ENCODE measurements around the gene NCKAP5. TPM values are rescaled to one million over a fixed set of nuclear protein-coding genes. Genes with fewer than 3 reads are reported as not detected.
A peak's percentile ranks its signal among the peaks of the same experiment; 100 is the strongest.

Gene NCKAP5
- total and polyA plus RNA-seq, 2 of the 13 experiments (the other 11 are each of a cell fraction or from before 2014, with no cell fraction given), result 0.01 TPM; not detected in 1

DNA sequence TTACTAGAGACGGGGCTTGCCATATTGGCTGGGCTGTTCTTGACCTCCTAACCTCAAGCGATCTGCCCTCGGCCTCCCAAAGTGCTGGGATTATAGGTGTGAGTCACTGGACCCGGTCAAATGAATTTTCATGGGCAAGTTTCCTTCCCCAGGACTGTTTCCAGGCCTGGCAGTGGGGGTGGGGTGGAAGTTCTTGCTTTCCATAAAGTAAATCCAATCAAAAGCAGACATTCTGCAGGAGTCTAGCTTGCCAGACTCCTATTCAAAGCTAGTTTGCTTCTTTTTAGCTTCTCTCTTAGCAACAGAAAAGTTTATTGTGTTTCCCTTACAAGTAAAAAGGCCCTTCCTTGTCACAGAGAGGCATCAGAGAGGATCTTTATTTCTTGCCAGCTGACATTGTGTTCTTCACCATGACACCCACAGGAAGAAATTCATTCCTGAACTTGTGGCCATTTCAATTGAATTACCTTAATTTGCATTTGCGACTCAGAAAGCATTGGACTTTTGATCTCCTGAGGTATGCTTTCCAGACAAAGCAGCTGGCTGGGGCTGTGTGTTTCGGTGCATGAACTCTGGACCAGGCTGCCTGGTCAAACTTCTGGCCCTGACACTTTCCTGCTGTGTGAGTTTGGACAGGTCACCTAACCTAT is 936.1 kb downstream of the NCKAP5 start (continued):
- TF ChIP-seq, protein P1, sequence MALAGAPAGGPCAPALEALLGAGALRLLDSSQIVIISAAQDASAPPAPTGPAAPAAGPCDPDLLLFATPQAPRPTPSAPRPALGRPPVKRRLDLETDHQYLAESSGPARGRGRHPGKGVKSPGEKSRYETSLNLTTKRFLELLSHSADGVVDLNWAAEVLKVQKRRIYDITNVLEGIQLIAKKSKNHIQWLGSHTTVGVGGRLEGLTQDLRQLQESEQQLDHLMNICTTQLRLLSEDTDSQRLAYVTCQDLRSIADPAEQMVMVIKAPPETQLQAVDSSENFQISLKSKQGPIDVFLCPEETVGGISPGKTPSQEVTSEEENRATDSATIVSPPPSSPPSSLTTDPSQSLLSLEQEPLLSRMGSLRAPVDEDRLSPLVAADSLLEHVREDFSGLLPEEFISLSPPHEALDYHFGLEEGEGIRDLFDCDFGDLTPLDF (CRISPR knock-in tag; IDR thresholded peaks at IDR 0.05), result no peak
- TF ChIP-seq, protein P2, sequence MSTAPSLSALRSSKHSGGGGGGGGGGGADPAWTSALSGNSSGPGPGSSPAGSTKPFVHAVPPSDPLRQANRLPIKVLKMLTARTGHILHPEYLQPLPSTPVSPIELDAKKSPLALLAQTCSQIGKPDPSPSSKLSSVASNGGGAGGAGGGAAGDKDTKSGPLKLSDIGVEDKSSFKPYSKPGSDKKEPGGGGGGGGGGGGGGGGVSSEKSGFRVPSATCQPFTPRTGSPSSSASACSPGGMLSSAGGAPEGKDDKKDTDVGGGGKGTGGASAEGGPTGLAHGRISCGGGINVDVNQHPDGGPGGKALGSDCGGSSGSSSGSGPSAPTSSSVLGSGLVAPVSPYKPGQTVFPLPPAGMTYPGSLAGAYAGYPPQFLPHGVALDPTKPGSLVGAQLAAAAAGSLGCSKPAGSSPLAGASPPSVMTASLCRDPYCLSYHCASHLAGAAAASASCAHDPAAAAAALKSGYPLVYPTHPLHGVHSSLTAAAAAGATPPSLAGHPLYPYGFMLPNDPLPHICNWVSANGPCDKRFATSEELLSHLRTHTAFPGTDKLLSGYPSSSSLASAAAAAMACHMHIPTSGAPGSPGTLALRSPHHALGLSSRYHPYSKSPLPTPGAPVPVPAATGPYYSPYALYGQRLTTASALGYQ (CRISPR knock-in tag; IDR thresholded peaks at IDR 0.05), result no peak
- TF ChIP-seq, protein P3, sequence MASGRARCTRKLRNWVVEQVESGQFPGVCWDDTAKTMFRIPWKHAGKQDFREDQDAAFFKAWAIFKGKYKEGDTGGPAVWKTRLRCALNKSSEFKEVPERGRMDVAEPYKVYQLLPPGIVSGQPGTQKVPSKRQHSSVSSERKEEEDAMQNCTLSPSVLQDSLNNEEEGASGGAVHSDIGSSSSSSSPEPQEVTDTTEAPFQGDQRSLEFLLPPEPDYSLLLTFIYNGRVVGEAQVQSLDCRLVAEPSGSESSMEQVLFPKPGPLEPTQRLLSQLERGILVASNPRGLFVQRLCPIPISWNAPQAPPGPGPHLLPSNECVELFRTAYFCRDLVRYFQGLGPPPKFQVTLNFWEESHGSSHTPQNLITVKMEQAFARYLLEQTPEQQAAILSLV (CRISPR knock-in tag; IDR thresholded peaks at IDR 0.05; ENCODE audit: borderline replicate concordance), result no peak
- TF ChIP-seq HIVEP1 (CRISPR knock-in tag; IDR thresholded peaks at IDR 0.05) (no peak), MEIS1 (CRISPR knock-in tag; IDR thresholded peaks at IDR 0.05; ENCODE audit: borderline replicate concordance) (no peak; the same call in 1 of the 2 replicates), MATR3 (CRISPR knock-in tag; IDR thresholded peaks at IDR 0.05) (no peak), ZNF749 (CRISPR knock-in tag; IDR thresholded peaks at IDR 0.05; ENCODE audit: borderline replicate concordance) (no peak), SP140L (CRISPR knock-in tag; IDR thresholded peaks at IDR 0.05; ENCODE audit: borderline replicate concordance) (no peak), ZSCAN29 (CRISPR knock-in tag; conservative IDR thresholded peaks at IDR 0.05) (no peak), ZNF124 (CRISPR knock-in tag; IDR thresholded peaks at IDR 0.05) (no peak), HNRNPH1 (optimal IDR thresholded peaks at IDR 0.05; ENCODE audit: low read depth, low read length) (no peak), MIER3 (CRISPR knock-in tag; IDR thresholded peaks at IDR 0.05; ENCODE audit: borderline replicate concordance) (no peak)
- TF ChIP-seq, protein P4, sequence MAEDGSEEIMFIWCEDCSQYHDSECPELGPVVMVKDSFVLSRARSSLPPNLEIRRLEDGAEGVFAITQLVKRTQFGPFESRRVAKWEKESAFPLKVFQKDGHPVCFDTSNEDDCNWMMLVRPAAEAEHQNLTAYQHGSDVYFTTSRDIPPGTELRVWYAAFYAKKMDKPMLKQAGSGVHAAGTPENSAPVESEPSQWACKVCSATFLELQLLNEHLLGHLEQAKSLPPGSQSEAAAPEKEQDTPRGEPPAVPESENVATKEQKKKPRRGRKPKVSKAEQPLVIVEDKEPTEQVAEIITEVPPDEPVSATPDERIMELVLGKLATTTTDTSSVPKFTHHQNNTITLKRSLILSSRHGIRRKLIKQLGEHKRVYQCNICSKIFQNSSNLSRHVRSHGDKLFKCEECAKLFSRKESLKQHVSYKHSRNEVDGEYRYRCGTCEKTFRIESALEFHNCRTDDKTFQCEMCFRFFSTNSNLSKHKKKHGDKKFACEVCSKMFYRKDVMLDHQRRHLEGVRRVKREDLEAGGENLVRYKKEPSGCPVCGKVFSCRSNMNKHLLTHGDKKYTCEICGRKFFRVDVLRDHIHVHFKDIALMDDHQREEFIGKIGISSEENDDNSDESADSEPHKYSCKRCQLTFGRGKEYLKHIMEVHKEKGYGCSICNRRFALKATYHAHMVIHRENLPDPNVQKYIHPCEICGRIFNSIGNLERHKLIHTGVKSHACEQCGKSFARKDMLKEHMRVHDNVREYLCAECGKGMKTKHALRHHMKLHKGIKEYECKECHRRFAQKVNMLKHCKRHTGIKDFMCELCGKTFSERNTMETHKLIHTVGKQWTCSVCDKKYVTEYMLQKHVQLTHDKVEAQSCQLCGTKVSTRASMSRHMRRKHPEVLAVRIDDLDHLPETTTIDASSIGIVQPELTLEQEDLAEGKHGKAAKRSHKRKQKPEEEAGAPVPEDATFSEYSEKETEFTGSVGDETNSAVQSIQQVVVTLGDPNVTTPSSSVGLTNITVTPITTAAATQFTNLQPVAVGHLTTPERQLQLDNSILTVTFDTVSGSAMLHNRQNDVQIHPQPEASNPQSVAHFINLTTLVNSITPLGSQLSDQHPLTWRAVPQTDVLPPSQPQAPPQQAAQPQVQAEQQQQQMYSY (CRISPR knock-in tag; IDR thresholded peaks at IDR 0.05), result no peak
- TF ChIP-seq, protein P5, sequence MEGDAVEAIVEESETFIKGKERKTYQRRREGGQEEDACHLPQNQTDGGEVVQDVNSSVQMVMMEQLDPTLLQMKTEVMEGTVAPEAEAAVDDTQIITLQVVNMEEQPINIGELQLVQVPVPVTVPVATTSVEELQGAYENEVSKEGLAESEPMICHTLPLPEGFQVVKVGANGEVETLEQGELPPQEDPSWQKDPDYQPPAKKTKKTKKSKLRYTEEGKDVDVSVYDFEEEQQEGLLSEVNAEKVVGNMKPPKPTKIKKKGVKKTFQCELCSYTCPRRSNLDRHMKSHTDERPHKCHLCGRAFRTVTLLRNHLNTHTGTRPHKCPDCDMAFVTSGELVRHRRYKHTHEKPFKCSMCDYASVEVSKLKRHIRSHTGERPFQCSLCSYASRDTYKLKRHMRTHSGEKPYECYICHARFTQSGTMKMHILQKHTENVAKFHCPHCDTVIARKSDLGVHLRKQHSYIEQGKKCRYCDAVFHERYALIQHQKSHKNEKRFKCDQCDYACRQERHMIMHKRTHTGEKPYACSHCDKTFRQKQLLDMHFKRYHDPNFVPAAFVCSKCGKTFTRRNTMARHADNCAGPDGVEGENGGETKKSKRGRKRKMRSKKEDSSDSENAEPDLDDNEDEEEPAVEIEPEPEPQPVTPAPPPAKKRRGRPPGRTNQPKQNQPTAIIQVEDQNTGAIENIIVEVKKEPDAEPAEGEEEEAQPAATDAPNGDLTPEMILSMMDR (CRISPR knock-in tag; IDR thresholded peaks at IDR 0.05), result no peak
- TF ChIP-seq, protein P6, sequence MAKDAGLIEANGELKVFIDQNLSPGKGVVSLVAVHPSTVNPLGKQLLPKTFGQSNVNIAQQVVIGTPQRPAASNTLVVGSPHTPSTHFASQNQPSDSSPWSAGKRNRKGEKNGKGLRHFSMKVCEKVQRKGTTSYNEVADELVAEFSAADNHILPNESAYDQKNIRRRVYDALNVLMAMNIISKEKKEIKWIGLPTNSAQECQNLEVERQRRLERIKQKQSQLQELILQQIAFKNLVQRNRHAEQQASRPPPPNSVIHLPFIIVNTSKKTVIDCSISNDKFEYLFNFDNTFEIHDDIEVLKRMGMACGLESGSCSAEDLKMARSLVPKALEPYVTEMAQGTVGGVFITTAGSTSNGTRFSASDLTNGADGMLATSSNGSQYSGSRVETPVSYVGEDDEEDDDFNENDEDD (CRISPR knock-in tag; IDR thresholded peaks at IDR 0.05; ENCODE audit: borderline replicate concordance), result 0 out of 2 replicates have a peak, but pooled peaks have one; percentile 25

All from HepG2 (cell line).